Stimulated activated CD4-positive, alpha-beta T cell treated with anti-CD3 and anti-CD28 coated beads, Interleukin-12 subunit alpha, Interleukin-12 subunit beta, amount 100 ng/mL, for 24 hours (primary cell): ENCODE results near the gene RPL19.
A peak's percentile ranks its signal among the peaks of the same experiment; 100 is the strongest.

Experiments
- DNase-seq, 2 experiments: peaks; one replicate each; pipeline ENCODE4 v3.0.0-alpha.2; 2020; ENCODE audit warnings: low read depth in 2 of 2

RPL19 gene

GRCh38 chr17:39197380-39198185, 2.5 kb upstream of the RPL19 start, which contains the start of gene CACNB1:
Gene CACNB1, minus strand, starts transcription at chr17:39197669. Its CDS starts 174 bp downstream, at chr17:39197495.
- DNase-seq = peak; percentile 47 to 72

GRCh38 chr17:39198186-39198566, 1.9 kb upstream of the RPL19 start:
- no peak for DNase-seq

- peak; percentile 80 to 87 for DNase-seq
These were observed 338 bp upstream of the RPL19 start for GRCh38 chr17:39199820-39200069.

GRCh38 chr17:39200957-39201510, 951 bp downstream of the RPL19 start:
- DNase-seq = no peak

GRCh38 chr17:39204245-39204644, 4.2 kb downstream of the RPL19 start:
- DNase-seq = no peak

GRCh38 chr17:39205112-39205526, 5.0 kb downstream of the RPL19 start:
- DNase-seq = no peak

GRCh38 chr17:39208136-39208535, 8.1 kb downstream of the RPL19 start:
- DNase-seq = no peak

- DNase-seq = no peak
These were observed 8.8 kb downstream of the RPL19 start for GRCh38 chr17:39208893-39209292.

- peak; percentile 35 to 46 for DNase-seq
These were observed 9.4 kb downstream of the RPL19 start for GRCh38 chr17:39209317-39210092.

GRCh38 chr17:39210093-39210434, 10.0 kb downstream of the RPL19 start:
- no peak for DNase-seq

GRCh38 chr17:39212195-39212810, 12.2 kb downstream of the RPL19 start:
- no peak for DNase-seq

- DNase-seq = no peak
These were observed 12.9 kb downstream of the RPL19 start for GRCh38 chr17:39212841-39213480.

GRCh38 chr17:39213852-39214251, 13.8 kb downstream of the RPL19 start:
- no peak for DNase-seq

GRCh38 chr17:39217734-39218369, 17.8 kb downstream of the RPL19 start:
- DNase-seq = no peak

- DNase-seq = no peak
These were observed 18.8 kb downstream of the RPL19 start for GRCh38 chr17:39218906-39219305.

- DNase-seq = no peak
These were observed 19.6 kb downstream of the RPL19 start for GRCh38 chr17:39219647-39220154.

GRCh38 chr17:39221572-39221971, 21.5 kb downstream of the RPL19 start:
- no peak for DNase-seq

GRCh38 chr17:39222151-39222550, 22.1 kb downstream of the RPL19 start:
- DNase-seq = no peak

- no peak for DNase-seq
These were observed 23.1 kb downstream of the RPL19 start for GRCh38 chr17:39222866-39223834.
